Measurements from ENCODE around the gene YY1.

GRCh38 chr14:100262545-100262944 lies 23.6 kb downstream of the YY1 start:
- TF ChIP-seq EZH2phosphoT487 (IDR thresholded peaks at IDR 0.05; ENCODE audit: insufficient read depth, low read depth) (no peak), EZH2 (IDR thresholded peaks at IDR 0.05; ENCODE audit: insufficient read depth, poor library complexity, severe bottlenecking) (no peak)

All from GM23248 (cell line).